IMR-90 (cell line): ENCODE data around the gene CLEC16A.

Source experiments
- BHLHE40 ChIP-seq: fragments of 150-350 bp; IDR thresholded peaks from 2 replicates; pipeline ENCODE4 v1.6.1; 2016; ENCODE audit warnings: mild to moderate bottlenecking, low read depth, low read length
- CEBPB ChIP-seq: IDR thresholded peaks from 2 replicates; pipeline ENCODE4 v1.6.1; 2012; ENCODE audit warnings: low read depth, low read length, improper control_type of control experiment
- CHD1 ChIP-seq: IDR thresholded peaks from 2 replicates; pipeline ENCODE4 v1.6.1; 2012; ENCODE audit warnings: low read depth, low read length, improper control_type of control experiment
- MAFK ChIP-seq: IDR thresholded peaks from 2 replicates; pipeline ENCODE4 v1.6.1; 2012; ENCODE audit warnings: low read depth, low read length, improper control_type of control experiment
- MXI1 ChIP-seq: IDR thresholded peaks from 2 replicates; pipeline ENCODE4 v1.6.1; 2012; ENCODE audit warnings: low read depth, mild to moderate bottlenecking, low read length, moderate library complexity, borderline replicate concordance
- NFE2L2 ChIP-seq: fragments of 150-350 bp; IDR thresholded peaks from 2 replicates; pipeline ENCODE4 v1.6.1; 2016; ENCODE audit warnings: low read depth, mild to moderate bottlenecking, low read length
- POLR2A ChIP-seq: IDR thresholded peaks from 2 replicates; pipeline ENCODE4 v1.6.1; 2012; ENCODE audit warnings: mild to moderate bottlenecking, low read depth, low read length
- RAD21 ChIP-seq: IDR thresholded peaks from 2 replicates; pipeline ENCODE4 v1.6.1; 2012; ENCODE audit warnings: low read length, improper control_type of control experiment
- RCOR1 ChIP-seq: IDR thresholded peaks from 2 replicates; pipeline ENCODE4 v1.6.1; 2012; ENCODE audit warnings: mild to moderate bottlenecking, low read length, improper control_type of control experiment; ENCODE audit not compliant: insufficient replicate concordance
- RFX5 ChIP-seq: IDR thresholded peaks from 2 replicates; pipeline ENCODE4 v1.8.0; 2012; ENCODE audit warnings: low read depth, mild to moderate bottlenecking, low read length, moderate library complexity
- SMC3 ChIP-seq: fragments of 150-350 bp; IDR thresholded peaks from 2 replicates; pipeline ENCODE4 v1.6.1; 2016; ENCODE audit warnings: low read depth, mild to moderate bottlenecking, antibody characterized with exemption, low read length, moderate library complexity
- TF ChIP-seq, protein P1 (sequence below): conservative IDR thresholded peaks from 2 replicates; pipeline ENCODE4 v1.5.1; 2012; ENCODE audit warnings: mild to moderate bottlenecking, low read depth, low read length, improper control_type of control experiment
- TF ChIP-seq, protein P2 (sequence below): fragments of 150-350 bp; IDR thresholded peaks from 2 replicates; pipeline ENCODE4 v1.6.1; 2017; ENCODE audit warnings: mild to moderate bottlenecking, antibody characterized with exemption, low read length, low read depth
- TF ChIP-seq, protein P3 (sequence below): fragments of 150-350 bp; IDR thresholded peaks from 2 replicates; pipeline ENCODE4 v1.6.1; 2016; ENCODE audit warnings: low read depth, mild to moderate bottlenecking, low read length, moderate library complexity, borderline replicate concordance

DNA sequence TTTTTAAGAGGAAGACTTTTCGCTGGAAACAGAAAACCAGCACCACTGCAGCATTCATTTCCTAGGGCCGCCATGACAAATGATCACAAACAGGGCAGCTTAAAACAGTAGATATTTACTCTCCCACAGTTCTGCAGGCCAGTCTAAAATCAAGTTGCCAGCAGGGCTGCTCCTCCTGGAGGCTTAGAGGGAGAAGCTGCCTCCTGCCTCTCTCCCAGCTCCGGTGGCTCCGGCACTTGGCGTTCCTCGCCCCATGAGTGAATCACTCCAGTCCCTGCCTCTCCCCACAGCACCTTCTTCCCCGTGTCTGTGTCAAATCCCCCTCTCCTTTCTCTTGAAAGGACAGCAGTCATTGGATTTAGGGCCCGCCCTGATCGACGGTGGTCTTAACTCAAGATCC is 239.6 kb downstream of the CLEC16A start:
- TF ChIP-seq POLR2A (no peak), RAD21 (no peak), RFX5 (no peak), CEBPB (no peak), BHLHE40 (no peak), MXI1 (no peak), SMC3 (no peak), NFE2L2 (no peak), RCOR1 (no peak), CHD1 (no peak), MAFK (no peak)
- TF ChIP-seq, protein P1, sequence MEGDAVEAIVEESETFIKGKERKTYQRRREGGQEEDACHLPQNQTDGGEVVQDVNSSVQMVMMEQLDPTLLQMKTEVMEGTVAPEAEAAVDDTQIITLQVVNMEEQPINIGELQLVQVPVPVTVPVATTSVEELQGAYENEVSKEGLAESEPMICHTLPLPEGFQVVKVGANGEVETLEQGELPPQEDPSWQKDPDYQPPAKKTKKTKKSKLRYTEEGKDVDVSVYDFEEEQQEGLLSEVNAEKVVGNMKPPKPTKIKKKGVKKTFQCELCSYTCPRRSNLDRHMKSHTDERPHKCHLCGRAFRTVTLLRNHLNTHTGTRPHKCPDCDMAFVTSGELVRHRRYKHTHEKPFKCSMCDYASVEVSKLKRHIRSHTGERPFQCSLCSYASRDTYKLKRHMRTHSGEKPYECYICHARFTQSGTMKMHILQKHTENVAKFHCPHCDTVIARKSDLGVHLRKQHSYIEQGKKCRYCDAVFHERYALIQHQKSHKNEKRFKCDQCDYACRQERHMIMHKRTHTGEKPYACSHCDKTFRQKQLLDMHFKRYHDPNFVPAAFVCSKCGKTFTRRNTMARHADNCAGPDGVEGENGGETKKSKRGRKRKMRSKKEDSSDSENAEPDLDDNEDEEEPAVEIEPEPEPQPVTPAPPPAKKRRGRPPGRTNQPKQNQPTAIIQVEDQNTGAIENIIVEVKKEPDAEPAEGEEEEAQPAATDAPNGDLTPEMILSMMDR = no peak
- TF ChIP-seq, protein P2, sequence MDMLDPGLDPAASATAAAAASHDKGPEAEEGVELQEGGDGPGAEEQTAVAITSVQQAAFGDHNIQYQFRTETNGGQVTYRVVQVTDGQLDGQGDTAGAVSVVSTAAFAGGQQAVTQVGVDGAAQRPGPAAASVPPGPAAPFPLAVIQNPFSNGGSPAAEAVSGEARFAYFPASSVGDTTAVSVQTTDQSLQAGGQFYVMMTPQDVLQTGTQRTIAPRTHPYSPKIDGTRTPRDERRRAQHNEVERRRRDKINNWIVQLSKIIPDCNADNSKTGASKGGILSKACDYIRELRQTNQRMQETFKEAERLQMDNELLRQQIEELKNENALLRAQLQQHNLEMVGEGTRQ = no peak
- TF ChIP-seq, protein P3, sequence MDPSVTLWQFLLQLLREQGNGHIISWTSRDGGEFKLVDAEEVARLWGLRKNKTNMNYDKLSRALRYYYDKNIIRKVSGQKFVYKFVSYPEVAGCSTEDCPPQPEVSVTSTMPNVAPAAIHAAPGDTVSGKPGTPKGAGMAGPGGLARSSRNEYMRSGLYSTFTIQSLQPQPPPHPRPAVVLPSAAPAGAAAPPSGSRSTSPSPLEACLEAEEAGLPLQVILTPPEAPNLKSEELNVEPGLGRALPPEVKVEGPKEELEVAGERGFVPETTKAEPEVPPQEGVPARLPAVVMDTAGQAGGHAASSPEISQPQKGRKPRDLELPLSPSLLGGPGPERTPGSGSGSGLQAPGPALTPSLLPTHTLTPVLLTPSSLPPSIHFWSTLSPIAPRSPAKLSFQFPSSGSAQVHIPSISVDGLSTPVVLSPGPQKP = no peak
